Endothelial cell of umbilical vein (primary cell): ENCODE results near the gene DLGAP4. TPM values are rescaled to one million over a fixed set of nuclear protein-coding genes. Genes with fewer than 3 reads are reported as not detected.

ENCODE experiments used
- BruUV-seq: library from RNA; stranded (reverse); fragments of 400-500 nt; replicated peaks from 2 replicates; lab custom pipeline; 2021; lab: Mats Ljungman, UMichigan
- CTCF ChIA-PET: fragments of 300-600, 350-600 bp; sonication (Branson Sonifier 250); formaldehyde crosslinking; loops from one replicate; lab custom pipeline; 2021; ENCODE audit warnings: antibody characterized with exemption, inconsistent platforms; lab: Charles Lee
- POLR2A ChIA-PET: fragments of 300-600, 350-600 bp; sonication (Branson Sonifier 250); formaldehyde crosslinking; loops from one replicate; lab custom pipeline; 2021; ENCODE audit warnings: antibody characterized with exemption, inconsistent platforms; lab: Charles Lee
- DNase-seq: peaks from one replicate; pipeline ENCODE4 v3.0.0-alpha.2; 2011; ENCODE audit warnings: low read depth, low spot score
- FAIRE-seq: peaks from 2 replicates; lab custom pipeline; 2011; peaks lifted over from hg19 to GRCh38; lab: Jason Lieb, UNC
- H2AFZ ChIP-seq: 2 replicates; pipeline ENCODE4 v1.6.0; 2012; ENCODE audit warnings: low read depth, low read length, control low read depth, inconsistent platforms
- H3K27ac ChIP-seq: 2 replicates; pipeline ENCODE4 v1.5.1; 2011; ENCODE audit warnings: low read depth, mild to moderate bottlenecking, control low read depth, low read length, moderate library complexity; ENCODE audit not compliant: insufficient read depth
- H3K27me3 ChIP-seq, 2 experiments: 2 replicates each; pipeline versions ENCODE4 v1.6.0 to v1.6.1; 2011; ENCODE audit warnings: low read length in 2 of 2, mixed read lengths in 1 of 2; ENCODE audit not compliant: control insufficient read depth in 2 of 2, insufficient read depth in 2 of 2
- H3K36me3 ChIP-seq, 2 experiments: 2 replicates in 1 of 2; 3 replicates in 1 of 2; pipeline ENCODE4 v1.5.1; 2011; ENCODE audit warnings: low read length in 2 of 2, mild to moderate bottlenecking in 1 of 2, moderate library complexity in 1 of 2; ENCODE audit not compliant: control insufficient read depth in 2 of 2, insufficient read depth in 2 of 2; ENCODE audit errors: extremely low read depth in 1 of 2
- H3K4me1 ChIP-seq: 3 replicates; pipeline ENCODE4 v1.5.1; 2011; ENCODE audit warnings: mild to moderate bottlenecking, low read length; ENCODE audit not compliant: control insufficient read depth, insufficient read depth; ENCODE audit errors: extremely low read depth
- H3K4me2 ChIP-seq: 2 replicates; pipeline ENCODE4 v1.6.1; 2011; ENCODE audit warnings: low read length, control low read depth, mixed read lengths; ENCODE audit not compliant: insufficient read depth
- H3K4me3 ChIP-seq, 3 experiments: fragments of 200-600 bp in 1 of 3; sonication (generic), shearing (Covaris generic) in 1 of 3; replicated peaks in 1 of 3; 2 replicates each; pipeline ENCODE4 v1.5.1; 2011 to 2016; ENCODE audit warnings: control low read depth in 3 of 3, low read length in 3 of 3, mild to moderate bottlenecking in 2 of 3, inconsistent platforms in 1 of 3, low read depth in 1 of 3, moderate library complexity in 1 of 3; ENCODE audit not compliant: insufficient read depth in 1 of 3
- H3K79me2 ChIP-seq: 2 replicates; pipeline ENCODE4 v1.6.0; 2012; ENCODE audit warnings: low read length, inconsistent platforms; ENCODE audit not compliant: control insufficient read depth, insufficient read depth
- H3K9ac ChIP-seq: replicated peaks from 2 replicates; pipeline ENCODE3; 2011; ENCODE audit warnings: low read length, control low read depth; ENCODE audit not compliant: insufficient read depth; ENCODE audit errors: extremely low read depth
- H3K9me1 ChIP-seq: replicated peaks from 3 replicates; pipeline ENCODE4 v1.6.0; 2011; ENCODE audit warnings: mild to moderate bottlenecking, low read length; ENCODE audit not compliant: control insufficient read depth, insufficient read depth; ENCODE audit errors: extremely low read depth
- H3K9me3 ChIP-seq: replicated peaks from 2 replicates; pipeline ENCODE4 v1.5.1; 2012; ENCODE audit warnings: low read length, inconsistent platforms; ENCODE audit not compliant: control insufficient read depth, insufficient read depth
- H4K20me1 ChIP-seq: replicated peaks from 2 replicates; pipeline ENCODE3; 2011; ENCODE audit warnings: mild to moderate bottlenecking, low read length; ENCODE audit not compliant: control insufficient read depth, insufficient read depth; ENCODE audit errors: extremely low read depth
- EZH2 ChIP-seq: IDR thresholded peaks from 2 replicates; pipeline ENCODE4 v1.6.1; 2012; ENCODE audit warnings: borderline replicate concordance, low read depth, mild to moderate bottlenecking, moderate library complexity, low read length, inconsistent platforms; ENCODE audit not compliant: severe bottlenecking
- FOS ChIP-seq: IDR thresholded peaks from 2 replicates; pipeline ENCODE4 v1.6.1; 2011; ENCODE audit warnings: mild to moderate bottlenecking, low read length, moderate library complexity, borderline replicate concordance; ENCODE audit not compliant: insufficient read depth
- GATA2 ChIP-seq: IDR thresholded peaks from 2 replicates; pipeline ENCODE4 v1.7.0; 2011; ENCODE audit warnings: low read depth, mild to moderate bottlenecking, moderate library complexity, mixed read lengths, low read length; ENCODE audit not compliant: insufficient read length, insufficient read depth
- JUN ChIP-seq: IDR thresholded peaks from 2 replicates; pipeline ENCODE4 v1.6.1; 2011; ENCODE audit warnings: borderline replicate concordance, low read depth; ENCODE audit not compliant: insufficient read length, insufficient read depth
- MYC ChIP-seq: IDR thresholded peaks from one replicate; pipeline ENCODE4 v1.6.1; 2011; ENCODE audit warnings: mild to moderate bottlenecking, low read depth, low read length
- POLR2A ChIP-seq: IDR thresholded peaks from 2 replicates; pipeline ENCODE4 v1.6.1; 2012; ENCODE audit warnings: low read depth, mild to moderate bottlenecking, control low read depth, low read length
- POLR2AphosphoS5 ChIP-seq: IDR thresholded peaks from 2 replicates; pipeline ENCODE4 v1.6.1; 2012; ENCODE audit warnings: low read depth, mild to moderate bottlenecking, control low read depth, low read length, moderate library complexity; ENCODE audit not compliant: insufficient read depth
- dilution Hi-C: fragments of 300-500 bp; cut with MboI; formaldehyde crosslinking; loops from one replicate; pipeline ENCODE4 v1.15.0; 2019; ENCODE audit warnings: low sequenced_read_pairs; ENCODE audit not compliant: extremely low pct_ligation_motif_present
- intact Hi-C: fragments of 100-400 bp; cut with micrococcal nuclease; formaldehyde crosslinking; loops from one replicate; pipeline ENCODE4 v1.10.0; 2022
- polyA plus RNA-seq, 4 experiments: library from polyadenylated mRNA; depleted of rRNA in 3 of 4; stranded (reverse) in 3 of 4; unstranded in 1 of 4; fragments of >200 nt; gene quantifications; 2 replicates each; pipeline versions ENCODE4 v1.2.1 to v1.2.3, GENCODE V29; 2011 to 2012; ENCODE audit warnings: missing spikeins in 1 of 4
- total RNA-seq: library from RNA; stranded (reverse); gene quantifications from 2 replicates; pipeline ENCODE4 v1.2.3, GENCODE V29; 2021
- TF ChIP-seq, protein P1 (sequence below): IDR thresholded peaks from 2 replicates; pipeline ENCODE4 v1.6.1; 2011; ENCODE audit not compliant: insufficient read depth, insufficient read length
- TF ChIP-seq, protein P2 (sequence below), 2 donors: IDR thresholded peaks; 1 replicate in 1 of 2; 2 replicates in 1 of 2; pipeline ENCODE4 v1.5.1; 2011; ENCODE audit warnings: low read length in 2 of 2, mild to moderate bottlenecking in 2 of 2, moderate library complexity in 2 of 2, control low read depth in 1 of 2, inconsistent platforms in 1 of 2, low read depth in 1 of 2; ENCODE audit not compliant: insufficient read depth in 1 of 2; ENCODE audit errors: extremely low read depth in 1 of 2

DLGAP4 gene
- total and polyA plus RNA-seq, 2 donors (not counting 3 experiments of a cell fraction or from before 2014, with no cell fraction given), result 57.5 to 125 TPM

DNA sequence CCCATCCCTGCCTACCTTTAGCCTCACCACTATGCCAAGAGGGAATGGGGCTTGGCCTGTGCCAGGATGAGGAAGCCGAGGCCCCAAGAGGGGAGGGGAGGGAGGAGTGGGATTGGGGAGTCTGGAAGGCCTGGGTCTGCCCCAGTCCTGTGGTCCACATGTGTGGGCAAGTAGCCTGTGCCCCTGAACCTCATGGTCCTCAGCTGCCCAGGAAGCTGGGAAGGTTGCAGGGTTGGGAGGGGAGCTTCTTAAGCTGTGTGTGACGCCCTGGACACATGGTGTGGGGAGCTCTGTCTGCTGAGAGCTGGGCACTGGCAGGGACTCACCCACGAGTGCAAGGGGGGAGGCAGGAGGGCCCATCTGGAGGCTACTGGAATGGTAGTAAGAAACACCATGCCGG, 31.7 kb downstream of the DLGAP4 start:
- no peak overlapping the region for H3K9ac ChIP-seq

More for the DNA sequence above, 31.7 kb downstream of the DLGAP4 start:
- Histone ChIP-seq H3K4me2 (no peak overlapping the region), H3K79me2 (no peaks in the 10 kb centered on the region), H3K9me3 (no peaks in the 10 kb centered on the region), H3K36me3 (no peaks in the 10 kb centered on the region), H2AFZ (no peak overlapping the region), H3K27me3 (peaks cover 0 to 8% of the 10 kb centered on the region in 2 experiments), H4K20me1 (no peaks in the 10 kb centered on the region), H3K9me1 (no peaks in the 10 kb centered on the region), H3K27ac (no peak overlapping the region), H3K4me3 (no peak overlapping the region), H3K4me1 (no peaks in the 10 kb centered on the region)
- dilution Hi-C loops (no loop called here), intact Hi-C loops (no loop called here)
- BruUV-seq, result no TSS peak
- ChIA-PET POLR2A (no interaction called here), CTCF (no interaction called here)
- TF ChIP-seq, protein P1, sequence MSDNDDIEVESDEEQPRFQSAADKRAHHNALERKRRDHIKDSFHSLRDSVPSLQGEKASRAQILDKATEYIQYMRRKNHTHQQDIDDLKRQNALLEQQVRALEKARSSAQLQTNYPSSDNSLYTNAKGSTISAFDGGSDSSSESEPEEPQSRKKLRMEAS, result no peak
- TF ChIP-seq FOS, result no peak
- no peak for TF ChIP-seq POLR2AphosphoS5
- no peak for TF ChIP-seq JUN
- TF ChIP-seq, protein P2, sequence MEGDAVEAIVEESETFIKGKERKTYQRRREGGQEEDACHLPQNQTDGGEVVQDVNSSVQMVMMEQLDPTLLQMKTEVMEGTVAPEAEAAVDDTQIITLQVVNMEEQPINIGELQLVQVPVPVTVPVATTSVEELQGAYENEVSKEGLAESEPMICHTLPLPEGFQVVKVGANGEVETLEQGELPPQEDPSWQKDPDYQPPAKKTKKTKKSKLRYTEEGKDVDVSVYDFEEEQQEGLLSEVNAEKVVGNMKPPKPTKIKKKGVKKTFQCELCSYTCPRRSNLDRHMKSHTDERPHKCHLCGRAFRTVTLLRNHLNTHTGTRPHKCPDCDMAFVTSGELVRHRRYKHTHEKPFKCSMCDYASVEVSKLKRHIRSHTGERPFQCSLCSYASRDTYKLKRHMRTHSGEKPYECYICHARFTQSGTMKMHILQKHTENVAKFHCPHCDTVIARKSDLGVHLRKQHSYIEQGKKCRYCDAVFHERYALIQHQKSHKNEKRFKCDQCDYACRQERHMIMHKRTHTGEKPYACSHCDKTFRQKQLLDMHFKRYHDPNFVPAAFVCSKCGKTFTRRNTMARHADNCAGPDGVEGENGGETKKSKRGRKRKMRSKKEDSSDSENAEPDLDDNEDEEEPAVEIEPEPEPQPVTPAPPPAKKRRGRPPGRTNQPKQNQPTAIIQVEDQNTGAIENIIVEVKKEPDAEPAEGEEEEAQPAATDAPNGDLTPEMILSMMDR (IDR thresholded peaks at IDR 0.05; ENCODE audit: extremely low read depth in 1 of 2, insufficient read depth in 1 of 2, low read depth in 1 of 2, low read length in 2 of 2), result no peak
- no peak for TF ChIP-seq POLR2A
- TF ChIP-seq EZH2, result no peak
- no peak for TF ChIP-seq GATA2
- TF ChIP-seq MYC, result no peak
- FAIRE-seq, result no peak
- DNase-seq, result no peak
